GM12878 (cell line): Measurements from ENCODE around the gene DNAJC17. TPM values are rescaled to one million over a fixed set of nuclear protein-coding genes. Genes with fewer than 3 reads are reported as not detected.
A peak's percentile ranks its signal among the peaks of the same experiment; 100 is the strongest.

Source experiments
- BACH1 ChIP-seq: fragments of 450-650 bp; IDR thresholded peaks from 2 replicates; pipeline ENCODE4 v1.6.1; 2017; ENCODE audit warnings: mild to moderate bottlenecking, borderline replicate concordance
- CBFB ChIP-seq: IDR thresholded peaks from 2 replicates; pipeline ENCODE4 v1.6.1; 2016; ENCODE audit warnings: antibody characterized with exemption, low read depth
- CBX3 ChIP-seq: fragments of 200-600 bp; sonication (generic); IDR thresholded peaks from 2 replicates; pipeline ENCODE4 v1.6.1; 2016; ENCODE audit warnings: low read depth, borderline replicate concordance
- CREM ChIP-seq: IDR thresholded peaks from 2 replicates; pipeline ENCODE4 v1.6.1; 2014; ENCODE audit warnings: antibody characterized with exemption, low read depth
- E4F1 ChIP-seq: fragments of 450-650 bp; IDR thresholded peaks from 2 replicates; pipeline ENCODE4 v1.6.1; 2018; ENCODE audit warnings: borderline replicate concordance, mild to moderate bottlenecking; ENCODE audit not compliant: partially characterized antibody
- HCFC1 ChIP-seq: fragments of 150-350 bp; IDR thresholded peaks from 2 replicates; pipeline ENCODE4 v1.6.1; 2014; ENCODE audit warnings: low read length
- IKZF2 ChIP-seq, 2 experiments: fragments of 450-650 bp; IDR thresholded peaks; 2 replicates each; pipeline ENCODE4 v1.6.1; 2017; ENCODE audit warnings: mild to moderate bottlenecking in 2 of 2, moderate library complexity in 2 of 2
- KDM1A ChIP-seq: fragments of 200-600 bp; sonication (generic); IDR thresholded peaks from 2 replicates; pipeline ENCODE4 v1.6.1; 2016; ENCODE audit warnings: borderline replicate concordance
- MEF2A ChIP-seq: IDR thresholded peaks from 2 replicates; pipeline ENCODE4 v1.6.1; 2011; ENCODE audit warnings: low read depth, mild to moderate bottlenecking, low read length, moderate library complexity; ENCODE audit not compliant: insufficient read depth
- MXI1 ChIP-seq: fragments of 150-350 bp; IDR thresholded peaks from 2 replicates; pipeline ENCODE4 v1.6.1; 2011; ENCODE audit warnings: low read depth, mild to moderate bottlenecking, inconsistent platforms, low read length, improper control_type of control experiment
- MYB ChIP-seq: fragments of 150-350 bp; IDR thresholded peaks from 2 replicates; pipeline ENCODE4 v1.6.1; 2014; ENCODE audit warnings: mild to moderate bottlenecking, low read depth, low read length, borderline replicate concordance
- NFIC ChIP-seq: IDR thresholded peaks from 2 replicates; pipeline ENCODE4 v1.6.1; 2012; ENCODE audit warnings: low read depth, mild to moderate bottlenecking, inconsistent platforms, low read length, moderate library complexity
- NR2C2 ChIP-seq: IDR thresholded peaks from 2 replicates; pipeline ENCODE4 v1.6.1; 2011; ENCODE audit warnings: borderline replicate concordance, low read depth; ENCODE audit not compliant: control insufficient read depth, insufficient read length
- NRF1 ChIP-seq: conservative IDR thresholded peaks from 2 replicates; pipeline ENCODE4 v1.6.1; 2011; ENCODE audit warnings: mild to moderate bottlenecking, low read depth, low read length, improper control_type of control experiment
- POLR2A ChIP-seq: IDR thresholded peaks from 2 replicates; pipeline ENCODE4 v1.6.1; 2011; ENCODE audit warnings: low read depth, mild to moderate bottlenecking, low read length
- RAD51 ChIP-seq: fragments of 450-650 bp; IDR thresholded peaks from 2 replicates; pipeline ENCODE4 v1.6.1; 2016; ENCODE audit warnings: moderate library complexity, mild to moderate bottlenecking, inconsistent platforms
- SIN3A ChIP-seq: IDR thresholded peaks from 2 replicates; pipeline ENCODE4 v1.6.1; 2012; ENCODE audit warnings: low read depth, low read length, improper control_type of control experiment
- SP1 ChIP-seq: IDR thresholded peaks from one replicate; pipeline ENCODE4 v1.6.1; 2011; ENCODE audit warnings: low read depth, low read length
- SREBF1 ChIP-seq: IDR thresholded peaks from 2 replicates; pipeline ENCODE4 v1.6.1; 2012; ENCODE audit warnings: mild to moderate bottlenecking, low read length
- TCF12 ChIP-seq: IDR thresholded peaks from 2 replicates; pipeline ENCODE4 v1.6.1; 2011; ENCODE audit warnings: low read depth, mild to moderate bottlenecking, low read length
- TCF3 ChIP-seq: IDR thresholded peaks from 2 replicates; pipeline ENCODE4 v1.6.1; 2012; ENCODE audit warnings: low read depth, mild to moderate bottlenecking, low read length, borderline replicate concordance; ENCODE audit not compliant: insufficient read depth
- YBX1 ChIP-seq: fragments of 450-650 bp; IDR thresholded peaks from 2 replicates; pipeline ENCODE4 v1.6.1; 2016; ENCODE audit warnings: antibody characterized with exemption
- YY1 ChIP-seq: IDR thresholded peaks from 2 replicates; pipeline ENCODE4 v1.6.1; 2011; ENCODE audit warnings: low read depth, mild to moderate bottlenecking, low read length
- ZNF207 ChIP-seq: fragments of 450-650 bp; IDR thresholded peaks from 2 replicates; pipeline ENCODE4 v1.6.1; 2014; ENCODE audit warnings: antibody characterized with exemption, mild to moderate bottlenecking, borderline replicate concordance
- polyA plus RNA-seq, 11 experiments: library from polyadenylated mRNA; depleted of rRNA in 4 of 11; unstranded in 6 of 11; stranded (reverse) in 5 of 11; fragments of >200 nt; fragmentation: Nextera tagmentation in 4 of 11; fragmentation: Illumina TruSeq in 1 of 11; extraction: Ambion mirVana in 4 of 11; extraction: Trizol in 1 of 11; gene quantifications; 1 replicate in 1 of 11; 2 replicates in 10 of 11; pipeline versions ENCODE4 v1.2.1 to v1.2.3, GENCODE V29; 2011 to 2016; ENCODE audit warnings: inconsistent platforms in 2 of 11, missing spikeins in 2 of 11, low read depth in 1 of 11
- total RNA-seq, 4 experiments: library from RNA; depleted of rRNA in 3 of 4; stranded (reverse); fragments of >200 nt in 3 of 4; fragmentation: Illumina TruSeq in 1 of 4; extraction: Trizol in 1 of 4; gene quantifications; 2 replicates each; pipeline versions ENCODE4 v1.2.1 to v1.2.3, GENCODE V29; 2013 to 2021
- TF ChIP-seq, protein P1 (sequence below): IDR thresholded peaks from 2 replicates; pipeline ENCODE4 v1.6.1; 2012; ENCODE audit warnings: low read depth, low read length, improper control_type of control experiment
- TF ChIP-seq, protein P2 (sequence below): IDR thresholded peaks from 2 replicates; pipeline ENCODE4 v1.6.1; 2012; ENCODE audit warnings: low read length, inconsistent platforms

Gene DNAJC17
- total and polyA plus RNA-seq, 10 of the 15 experiments (the other 5 are each of a cell fraction or from before 2014, with no cell fraction given): 6.1 to 62.8 (median 45.4) TPM

- TF ChIP-seq TCF3 (peak; percentile 79; the same call in 1 of the 2 replicates), SREBF1 (no peak), NR2C2 (no peak), CBFB (0 out of 2 replicates have a peak, but pooled peaks have one; percentile 19), CBX3 (no peak), CREM (peak; percentile 100), IKZF2 (IDR thresholded peaks at IDR 0.05) (no peak; a peak in 1 of 4 replicates), NFIC (no peak), E4F1 (peak; percentile 16), SP1 (peak; percentile 87), BACH1 (0 out of 2 replicates have a peak, but pooled peaks have one; percentile 36), HCFC1 (peak; percentile 83), NRF1 (0 out of 2 replicates have a peak, but pooled peaks have one; percentile 12), ZNF207 (peak; percentile 94), MXI1 (peak; percentile 96), YBX1 (no peak), TCF12 (peak; percentile 52; the same call in 1 of the 2 replicates), MEF2A (peak; percentile 46; the same call in 1 of the 2 replicates), SIN3A (peak; percentile 95), MYB (no peak), POLR2A (peak; percentile 93), RAD51 (no peak), YY1 (peak; percentile 93), KDM1A (no peak)
- TF ChIP-seq, protein P1, sequence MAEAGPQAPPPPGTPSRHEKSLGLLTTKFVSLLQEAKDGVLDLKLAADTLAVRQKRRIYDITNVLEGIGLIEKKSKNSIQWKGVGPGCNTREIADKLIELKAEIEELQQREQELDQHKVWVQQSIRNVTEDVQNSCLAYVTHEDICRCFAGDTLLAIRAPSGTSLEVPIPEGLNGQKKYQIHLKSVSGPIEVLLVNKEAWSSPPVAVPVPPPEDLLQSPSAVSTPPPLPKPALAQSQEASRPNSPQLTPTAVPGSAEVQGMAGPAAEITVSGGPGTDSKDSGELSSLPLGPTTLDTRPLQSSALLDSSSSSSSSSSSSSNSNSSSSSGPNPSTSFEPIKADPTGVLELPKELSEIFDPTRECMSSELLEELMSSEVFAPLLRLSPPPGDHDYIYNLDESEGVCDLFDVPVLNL: peak; percentile 84
- TF ChIP-seq, protein P2, sequence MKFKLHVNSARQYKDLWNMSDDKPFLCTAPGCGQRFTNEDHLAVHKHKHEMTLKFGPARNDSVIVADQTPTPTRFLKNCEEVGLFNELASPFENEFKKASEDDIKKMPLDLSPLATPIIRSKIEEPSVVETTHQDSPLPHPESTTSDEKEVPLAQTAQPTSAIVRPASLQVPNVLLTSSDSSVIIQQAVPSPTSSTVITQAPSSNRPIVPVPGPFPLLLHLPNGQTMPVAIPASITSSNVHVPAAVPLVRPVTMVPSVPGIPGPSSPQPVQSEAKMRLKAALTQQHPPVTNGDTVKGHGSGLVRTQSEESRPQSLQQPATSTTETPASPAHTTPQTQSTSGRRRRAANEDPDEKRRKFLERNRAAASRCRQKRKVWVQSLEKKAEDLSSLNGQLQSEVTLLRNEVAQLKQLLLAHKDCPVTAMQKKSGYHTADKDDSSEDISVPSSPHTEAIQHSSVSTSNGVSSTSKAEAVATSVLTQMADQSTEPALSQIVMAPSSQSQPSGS: no peak
These were observed 52.1 kb downstream of the DNAJC17 start, which contains the start of gene RMDN3 (continued) for GRCh38 chr15:40754883-40755811.
